NCI-H446 treated with DMSO at 0.1 percent for 48 hours (cell line): ENCODE data around the gene BACE2.
"Not testable (repeated sequence)": the region's sequence is repeated elsewhere in the genome, so short reads cannot be mapped to it uniquely, and the experiment has no call there.

Experiments
- DNase-seq: peaks from one replicate; lab custom pipeline; 2025; lab: John Stamatoyannopoulos, UW

BACE2 gene

DNA sequence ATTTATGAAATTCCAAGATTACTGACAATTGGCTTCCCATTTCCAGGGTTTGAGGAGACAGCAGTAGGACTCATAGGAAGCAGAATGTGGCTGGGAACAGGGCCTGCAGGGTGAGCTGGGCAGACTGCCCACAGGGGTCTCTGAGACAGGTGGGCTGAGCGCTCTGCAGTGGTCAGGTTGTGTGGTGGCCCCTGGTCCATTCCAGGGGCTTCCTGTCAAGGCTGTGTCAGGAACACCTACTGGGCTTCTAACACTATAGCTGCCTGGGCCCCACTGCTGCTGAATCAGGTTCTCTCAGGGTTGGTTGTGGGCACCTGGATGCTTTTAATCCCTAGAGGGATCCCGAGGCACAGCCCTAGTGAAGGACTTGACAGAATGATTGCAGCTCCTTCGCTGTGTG, 72.1 kb downstream of the BACE2 start:
- no peak for DNase-seq

- no peak for DNase-seq
Observed at GRCh38 chr21:41241341-41241740, 73.4 kb downstream of the BACE2 start.

GRCh38 chr21:41242238-41242829, 74.4 kb downstream of the BACE2 start:
- no peak for DNase-seq

GRCh38 chr21:41243107-41243506, 75.1 kb downstream of the BACE2 start:
- no peak for DNase-seq

GRCh38 chr21:41244266-41244880, 76.4 kb downstream of the BACE2 start:
- DNase-seq: not testable (repeated sequence)

DNA sequence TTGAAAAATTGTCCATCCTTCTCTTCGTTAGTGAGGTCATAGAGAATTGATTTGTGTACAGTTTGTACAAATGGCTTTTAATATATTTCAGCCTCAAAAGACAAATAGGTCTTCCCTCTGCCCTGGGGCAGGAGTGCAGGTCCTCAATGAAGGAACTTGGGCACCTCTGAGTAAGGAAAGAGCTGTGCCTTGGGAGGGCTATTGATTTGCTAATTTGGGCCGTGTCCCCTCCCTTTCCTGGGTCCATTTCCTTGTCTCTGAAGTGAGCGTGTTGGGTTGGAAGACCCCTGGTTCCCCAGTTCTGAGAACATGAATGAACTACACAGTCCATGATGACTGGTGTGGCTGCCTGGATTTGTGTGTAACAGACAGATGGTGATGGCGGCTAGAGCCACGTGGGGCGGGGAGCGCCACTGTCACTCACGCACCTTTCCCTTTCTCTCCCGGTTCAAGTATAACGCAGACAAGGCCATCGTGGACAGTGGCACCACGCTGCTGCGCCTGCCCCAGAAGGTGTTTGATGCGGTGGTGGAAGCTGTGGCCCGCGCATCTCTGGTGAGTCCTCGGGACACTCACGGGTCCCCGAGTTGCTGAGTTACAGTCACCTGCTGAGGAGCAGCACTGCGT, 77.7 kb downstream of the BACE2 start:
- DNase-seq: no peak

- DNase-seq: no peak
Observed at GRCh38 chr21:41246808-41247207, 78.8 kb downstream of the BACE2 start.

- no peak for DNase-seq
Observed at GRCh38 chr21:41247561-41248545, 79.9 kb downstream of the BACE2 start.

DNA sequence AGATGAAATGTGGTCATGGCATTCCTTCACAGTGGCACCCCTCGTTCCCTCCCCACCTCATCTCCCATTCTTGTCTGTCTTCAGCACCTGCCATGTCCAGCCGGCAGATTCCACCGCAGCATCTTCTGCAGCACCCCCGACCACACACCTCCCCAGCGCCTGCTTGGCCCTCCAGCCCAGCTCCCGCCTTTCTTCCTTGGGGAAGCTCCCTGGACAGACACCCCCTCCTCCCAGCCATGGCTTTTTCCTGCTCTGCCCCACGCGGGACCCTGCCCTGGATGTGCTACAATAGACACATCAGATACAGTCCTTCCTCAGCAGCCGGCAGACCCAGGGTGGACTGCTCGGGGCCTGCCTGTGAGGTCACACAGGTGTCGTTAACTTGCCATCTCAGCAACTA, 81.5 kb downstream of the BACE2 start:
- DNase-seq: no peak

GRCh38 chr21:41250519-41250918, 82.6 kb downstream of the BACE2 start:
- no peak for DNase-seq

DNA sequence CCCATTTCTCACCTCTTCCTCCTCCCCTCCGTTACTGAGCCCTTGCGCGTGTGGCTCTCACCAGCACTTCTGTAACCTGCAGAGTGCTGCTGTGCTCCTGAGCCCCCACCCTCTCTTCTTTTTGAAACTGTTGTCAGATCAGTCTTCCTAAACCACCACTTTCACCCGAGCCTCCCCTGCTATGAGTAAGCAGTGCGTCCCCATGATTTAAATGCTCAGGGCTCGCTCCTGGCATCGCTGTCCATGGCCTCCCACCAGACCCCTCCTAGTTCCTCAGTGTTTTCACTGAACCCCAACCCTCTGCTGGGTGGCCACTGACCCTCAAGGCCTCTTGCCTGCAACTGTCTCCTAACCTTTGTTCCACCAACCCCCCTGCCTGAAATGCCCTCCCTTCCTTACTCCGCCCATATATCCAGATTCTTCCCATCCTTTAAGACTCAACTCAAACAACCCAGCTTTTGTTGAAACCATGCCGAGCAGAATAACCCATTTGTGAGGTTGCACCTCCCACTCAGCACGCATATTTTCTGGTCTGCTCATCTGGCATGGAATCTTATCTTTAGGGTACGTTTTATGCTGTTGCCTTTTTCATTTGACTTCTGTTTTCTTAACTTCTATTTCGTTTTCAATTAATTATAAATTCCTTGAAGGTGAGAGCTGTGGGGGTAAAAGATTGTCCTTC, 84.1 kb downstream of the BACE2 start:
- DNase-seq: no peak

- no peak for DNase-seq
Observed at GRCh38 chr21:41254090-41254700, 86.2 kb downstream of the BACE2 start.

DNA sequence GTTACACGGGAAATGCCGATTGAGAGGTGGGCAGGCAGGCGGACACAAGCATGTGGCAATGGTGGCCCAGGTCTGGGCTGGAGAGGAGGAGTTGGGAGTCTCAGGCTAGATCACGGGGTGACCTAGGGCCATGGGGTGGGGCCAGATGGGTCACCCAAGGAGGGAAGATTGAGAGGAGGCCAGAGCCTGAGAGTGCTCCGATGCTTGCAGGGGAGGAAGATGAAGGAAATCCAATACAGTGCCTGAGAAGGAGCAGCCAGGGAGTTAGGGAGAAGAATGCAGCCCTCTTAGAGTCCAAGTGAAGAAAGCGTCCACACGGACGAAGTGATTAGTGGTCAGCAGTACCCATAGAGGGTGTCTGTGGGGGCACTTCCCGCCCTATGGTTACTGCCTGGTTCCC, 87.2 kb downstream of the BACE2 start:
- DNase-seq: no peak

DNA sequence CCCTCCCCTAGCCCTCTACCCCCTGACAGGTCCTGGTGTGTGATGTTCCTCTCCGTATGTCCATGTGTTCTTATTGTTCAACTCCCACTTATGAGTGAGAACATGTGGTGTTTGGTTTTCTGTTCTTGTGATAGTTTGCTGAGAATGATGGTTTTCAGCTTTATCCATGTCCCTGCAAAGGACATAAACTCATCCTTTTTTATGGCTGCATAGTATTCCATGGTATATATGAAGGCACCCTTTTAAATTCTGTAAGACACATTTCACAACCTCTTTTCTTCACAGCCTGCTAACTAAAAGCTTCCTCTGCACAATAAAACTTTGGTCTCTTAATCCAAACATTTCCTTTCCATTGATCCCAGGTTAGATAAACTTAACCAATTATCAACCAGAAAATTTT, 88.3 kb downstream of the BACE2 start:
- not testable (repeated sequence) for DNase-seq

- DNase-seq: no peak
Observed at GRCh38 chr21:41256771-41257702, 89.1 kb downstream of the BACE2 start.

GRCh38 chr21:41258617-41259016, 90.7 kb downstream of the BACE2 start:
- DNase-seq: no peak

DNA sequence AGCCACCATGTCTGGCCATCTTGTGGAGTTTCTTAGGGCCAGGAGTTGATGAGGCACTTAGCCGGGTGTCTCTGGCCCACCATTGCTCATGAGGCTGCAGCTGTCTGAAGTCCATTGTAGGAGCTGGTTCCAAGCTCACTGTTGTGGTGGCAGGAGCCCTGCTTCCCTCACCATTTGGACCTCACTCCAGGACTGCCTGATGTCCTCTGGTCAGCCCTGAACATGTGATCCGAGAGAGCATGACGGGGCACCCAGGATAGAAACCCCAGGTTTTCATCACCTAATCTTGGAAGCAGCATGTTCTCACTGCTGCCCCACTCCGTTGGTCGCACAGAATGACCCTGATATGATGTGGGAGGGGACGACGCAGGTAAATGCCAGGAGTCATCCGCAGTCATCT, 92.5 kb downstream of the BACE2 start:
- no peak for DNase-seq

- no peak for DNase-seq
Observed at GRCh38 chr21:41267346-41267745, 99.4 kb downstream of the BACE2 start.

DNA sequence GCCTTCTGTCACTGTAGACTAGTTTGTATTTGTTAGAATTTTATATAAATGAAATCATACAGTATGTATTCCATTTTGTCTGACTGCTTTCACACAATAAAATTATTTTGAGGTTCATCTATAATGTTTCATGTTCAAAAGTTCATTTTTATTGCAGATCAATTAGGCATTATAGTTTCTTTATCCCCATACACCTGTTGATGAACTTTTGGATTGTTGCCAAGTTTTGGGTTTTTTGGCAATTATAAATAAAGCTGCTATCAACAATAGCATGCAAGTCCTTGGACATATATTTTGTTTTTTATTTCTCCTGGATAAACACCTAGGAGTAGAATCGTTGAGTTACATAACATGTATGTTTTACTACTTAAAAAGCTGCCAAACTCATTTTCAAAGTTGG, 101.6 kb downstream of the BACE2 start:
- DNase-seq: no peak

- no peak for DNase-seq
Observed at GRCh38 chr21:41277196-41277595, 109.2 kb downstream of the BACE2 start.
